ENCODE results near the gene SH3TC2. TPM values are rescaled to one million over a fixed set of nuclear protein-coding genes. Genes with fewer than 3 reads are reported as not detected.

Gene SH3TC2
- total RNA-seq, 2 experiments from 2014 or later = not detected

- ATAC-seq = no peak
- no peak overlapping the region for H3K27ac Mint-ChIP-seq
- peaks cover 17% of the 10 kb centered on the region for H3K4me1 Mint-ChIP-seq
- no peak overlapping the region for H3K4me3 Mint-ChIP-seq
- no peak for DNase-seq
- no peaks in the 10 kb centered on the region for H3K36me3 Mint-ChIP-seq
- H3K9me3 Mint-ChIP-seq (ENCODE audit: low read depth) = no peaks in the 10 kb centered on the region
- peaks cover 13% of the 10 kb centered on the region for H3K27me3 Mint-ChIP-seq
- CTCF ChIA-PET = interaction anchor here (0.8 to 9.8 kb wide), 21 partner anchors 9 to 594 kb away, joined by 3 to 227 read pairs (median 4); no protein-coding TSS in a partner anchor
Observed at GRCh38 chr5:149036168-149036567, 26.7 kb downstream of the SH3TC2 start.

GRCh38 chr5:149035372-149035790, 27.5 kb downstream of the SH3TC2 start:
- ATAC-seq (peak; percentile 92), DNase-seq (peak; percentile 84)
- H3K9me3 Mint-ChIP-seq (ENCODE audit: low read depth) = no peaks in the 10 kb centered on the region
- no peak overlapping the region for H3K27ac Mint-ChIP-seq
- CTCF ChIA-PET = interaction anchor here (0.6 to 9.8 kb wide), 38 partner anchors 11 to 856 kb away, joined by 3 to 227 read pairs (median 4); no protein-coding TSS in a partner anchor
- peaks cover 23% of the 10 kb centered on the region for H3K4me1 Mint-ChIP-seq
- H3K4me3 Mint-ChIP-seq = no peak overlapping the region
- no peaks in the 10 kb centered on the region for H3K36me3 Mint-ChIP-seq
- peaks cover 11% of the 10 kb centered on the region for H3K27me3 Mint-ChIP-seq

GRCh38 chr5:149030838-149031397, 31.9 kb downstream of the SH3TC2 start:
- H3K27me3 Mint-ChIP-seq = no peaks in the 10 kb centered on the region
- H3K4me3 Mint-ChIP-seq = no peak overlapping the region
- no peak overlapping the region for H3K27ac Mint-ChIP-seq
- DNase-seq (no peak), ATAC-seq (no peak)
- CTCF ChIA-PET = interaction anchor here (0.7 to 9.8 kb wide), 6 partner anchors 24 to 300 kb away, joined by 3 to 227 read pairs (median 6); no protein-coding TSS in a partner anchor
- no peaks in the 10 kb centered on the region for H3K9me3 Mint-ChIP-seq (ENCODE audit: low read depth)
- no peaks in the 10 kb centered on the region for H3K36me3 Mint-ChIP-seq
- peaks cover 18% of the 10 kb centered on the region for H3K4me1 Mint-ChIP-seq

GRCh38 chr5:149030392-149030791, 32.5 kb downstream of the SH3TC2 start:
- DNase-seq (peak; percentile 54), ATAC-seq (peak; percentile 56)
- Mint-ChIP-seq H3K9me3 (ENCODE audit: low read depth) (no peaks in the 10 kb centered on the region), H3K27ac (no peak overlapping the region), H3K27me3 (no peaks in the 10 kb centered on the region), H3K4me3 (no peak overlapping the region), H3K4me1 (peaks cover 18% of the 10 kb centered on the region), H3K36me3 (no peaks in the 10 kb centered on the region)
- CTCF ChIA-PET = interaction anchor here (0.7 to 2.9 kb wide), 6 partner anchors 13 to 300 kb away, joined by 3 to 11 read pairs (median 5); no protein-coding TSS in a partner anchor

- H3K36me3 Mint-ChIP-seq = no peaks in the 10 kb centered on the region
- ATAC-seq = no peak
- H3K9me3 Mint-ChIP-seq (ENCODE audit: low read depth) = no peaks in the 10 kb centered on the region
- peaks cover 2% of the 10 kb centered on the region for H3K27me3 Mint-ChIP-seq
- H3K4me1 Mint-ChIP-seq = peaks cover 18% of the 10 kb centered on the region
- no peak overlapping the region for H3K27ac Mint-ChIP-seq
- CTCF ChIA-PET = interaction anchor here (1.5 to 2.9 kb wide), 2 partner anchors 296 to 298 kb away, joined by 4 to 11 read pairs; no protein-coding TSS in a partner anchor
- no peak overlapping the region for H3K4me3 Mint-ChIP-seq
- DNase-seq = no peak
Observed at GRCh38 chr5:149028984-149029383, 33.9 kb downstream of the SH3TC2 start.

- CTCF ChIA-PET = interaction anchor here (1.5 to 2.9 kb wide), 2 partner anchors 295 to 297 kb away, joined by 4 to 11 read pairs; no protein-coding TSS in a partner anchor
- Mint-ChIP-seq H3K9me3 (ENCODE audit: low read depth) (no peaks in the 10 kb centered on the region), H3K27ac (no peak overlapping the region), H3K4me3 (no peak overlapping the region), H3K4me1 (peaks cover 18% of the 10 kb centered on the region), H3K36me3 (no peaks in the 10 kb centered on the region), H3K27me3 (peaks cover 2% of the 10 kb centered on the region)
- ATAC-seq = no peak
- DNase-seq = no peak
Observed at GRCh38 chr5:149028161-149028560, 34.7 kb downstream of the SH3TC2 start.

- H3K9me3 Mint-ChIP-seq (ENCODE audit: low read depth) = no peaks in the 10 kb centered on the region
- peaks cover 4% of the 10 kb centered on the region for H3K27me3 Mint-ChIP-seq
- H3K4me1 Mint-ChIP-seq = peaks cover 18% of the 10 kb centered on the region
- ATAC-seq = no peak
- H3K27ac Mint-ChIP-seq = no peak overlapping the region
- no peak for DNase-seq
- CTCF ChIA-PET = interaction anchor here (1.0 to 1.3 kb wide), 2 partner anchors 87 to 294 kb away, joined by 4 read pairs; no protein-coding TSS in a partner anchor
- no peak overlapping the region for H3K4me3 Mint-ChIP-seq
- H3K36me3 Mint-ChIP-seq = no peaks in the 10 kb centered on the region
Observed at GRCh38 chr5:149027636-149028035, 35.2 kb downstream of the SH3TC2 start.

GRCh38 chr5:149024943-149025342, 37.9 kb downstream of the SH3TC2 start:
- no peak overlapping the region for H3K27ac Mint-ChIP-seq
- no peaks in the 10 kb centered on the region for H3K36me3 Mint-ChIP-seq
- CTCF ChIA-PET = interaction anchor here (1.5 to 2.1 kb wide), 4 partner anchors 67 to 294 kb away, joined by 4 to 7 read pairs (median 6); no protein-coding TSS in a partner anchor
- H3K4me1 Mint-ChIP-seq = peaks cover 7% of the 10 kb centered on the region
- peaks cover 21% of the 10 kb centered on the region for H3K27me3 Mint-ChIP-seq
- DNase-seq (no peak), ATAC-seq (no peak)
- H3K4me3 Mint-ChIP-seq = no peak overlapping the region
- no peaks in the 10 kb centered on the region for H3K9me3 Mint-ChIP-seq (ENCODE audit: low read depth)

- Mint-ChIP-seq H3K27me3 (peaks cover 21% of the 10 kb centered on the region), H3K9me3 (ENCODE audit: low read depth) (no peaks in the 10 kb centered on the region), H3K27ac (no peak overlapping the region), H3K36me3 (no peaks in the 10 kb centered on the region), H3K4me3 (no peak overlapping the region), H3K4me1 (peaks cover 5% of the 10 kb centered on the region)
- no peak for DNase-seq
- CTCF ChIA-PET = interaction anchor here (0.7 to 2.1 kb wide), 5 partner anchors 10 to 294 kb away, joined by 3 to 7 read pairs (median 6); no protein-coding TSS in a partner anchor
- no peak for ATAC-seq
Observed at GRCh38 chr5:149024477-149024876, 38.4 kb downstream of the SH3TC2 start.

- no peak overlapping the region for H3K27ac Mint-ChIP-seq
- no peaks in the 10 kb centered on the region for H3K9me3 Mint-ChIP-seq (ENCODE audit: low read depth)
- CTCF ChIA-PET = no interaction called here
- H3K27me3 Mint-ChIP-seq = peaks cover 21% of the 10 kb centered on the region
- ATAC-seq (no peak), DNase-seq (no peak)
- H3K36me3 Mint-ChIP-seq = no peaks in the 10 kb centered on the region
- H3K4me3 Mint-ChIP-seq = no peak overlapping the region
- H3K4me1 Mint-ChIP-seq = peaks cover 13% of the 10 kb centered on the region
Observed at GRCh38 chr5:149022200-149022599, 40.7 kb downstream of the SH3TC2 start.

GRCh38 chr5:149019679-149020078, 43.2 kb downstream of the SH3TC2 start:
- no peak for ATAC-seq

GRCh38 chr5:149018909-149019443, 43.9 kb downstream of the SH3TC2 start:
- Mint-ChIP-seq H3K4me3 (no peak overlapping the region), H3K27me3 (peaks cover 19% of the 10 kb centered on the region), H3K36me3 (no peaks in the 10 kb centered on the region), H3K9me3 (ENCODE audit: low read depth) (no peaks in the 10 kb centered on the region), H3K27ac (no peak overlapping the region), H3K4me1 (peaks cover 16% of the 10 kb centered on the region)
- no peak for DNase-seq
- CTCF ChIA-PET = interaction anchor here (0.7 to 2.1 kb wide), 4 partner anchors 20 to 288 kb away, joined by 3 to 5 read pairs (median 4); no protein-coding TSS in a partner anchor
- ATAC-seq = peak; percentile 53

More at GRCh38 chr5:149019679-149020078, 43.2 kb downstream of the SH3TC2 start:
- Mint-ChIP-seq H3K4me1 (peaks cover 14% of the 10 kb centered on the region), H3K27me3 (peaks cover 19% of the 10 kb centered on the region), H3K27ac (no peak overlapping the region), H3K9me3 (ENCODE audit: low read depth) (no peaks in the 10 kb centered on the region), H3K36me3 (no peaks in the 10 kb centered on the region), H3K4me3 (no peak overlapping the region)
- CTCF ChIA-PET = interaction anchor here (0.7 to 2.1 kb wide), 5 partner anchors 17 to 289 kb away, joined by 3 to 5 read pairs (median 3); no protein-coding TSS in a partner anchor
- DNase-seq = no peak

GRCh38 chr5:149017636-149018035, 45.2 kb downstream of the SH3TC2 start:
- Mint-ChIP-seq H3K36me3 (no peaks in the 10 kb centered on the region), H3K27me3 (peaks cover 16% of the 10 kb centered on the region), H3K4me1 (peaks cover 16% of the 10 kb centered on the region), H3K9me3 (ENCODE audit: low read depth) (no peaks in the 10 kb centered on the region), H3K4me3 (no peak overlapping the region), H3K27ac (no peak overlapping the region)
- DNase-seq (no peak), ATAC-seq (no peak)
- CTCF ChIA-PET = interaction anchor here (0.6 kb wide), 1 partner anchor 13 kb away, joined by 3 read pairs; no protein-coding TSS in a partner anchor

All from activated CD8-positive, alpha-beta memory T cell treated with anti-CD3 and anti-CD28 coated beads, Interleukin-2, amount 10 ng/mL, durations not matched to agents 7 days and 5 days (primary cell).